HuH-7.5 (cell line): ENCODE data around the gene TGFBR3.
A peak's percentile ranks its signal among the peaks of the same experiment; 100 is the strongest.

ENCODE experiments used
- DNase-seq: peaks from one replicate; pipeline ENCODE4 v3.0.0; 2011; ENCODE audit warnings: low spot score

The TGFBR3 gene

GRCh38 chr1:91754816-91755580 lies 131.0 kb downstream of the TGFBR3 start:
- DNase-seq: no peak

- no peak for DNase-seq
Observed at GRCh38 chr1:91754348-91754747, 131.6 kb downstream of the TGFBR3 start.

- DNase-seq: no peak
Observed at GRCh38 chr1:91753878-91754277, 132.1 kb downstream of the TGFBR3 start.

- no peak for DNase-seq
Observed at GRCh38 chr1:91752324-91752723, 133.6 kb downstream of the TGFBR3 start.

GRCh38 chr1:91751275-91751674 lies 134.7 kb downstream of the TGFBR3 start:
- DNase-seq: no peak

- no peak for DNase-seq
Observed at GRCh38 chr1:91750398-91750996, 135.5 kb downstream of the TGFBR3 start.

GRCh38 chr1:91749788-91750231 lies 136.1 kb downstream of the TGFBR3 start:
- DNase-seq: no peak

GRCh38 chr1:91747666-91748065 lies 138.3 kb downstream of the TGFBR3 start:
- DNase-seq: no peak

- DNase-seq: no peak
Observed at GRCh38 chr1:91746728-91747338, 139.1 kb downstream of the TGFBR3 start.

GRCh38 chr1:91745640-91746373 lies 140.1 kb downstream of the TGFBR3 start:
- no peak for DNase-seq

- DNase-seq: no peak
Observed at GRCh38 chr1:91744953-91745639, 140.9 kb downstream of the TGFBR3 start.

- DNase-seq: no peak
Observed at GRCh38 chr1:91742848-91743292, 143.1 kb downstream of the TGFBR3 start.

GRCh38 chr1:91741906-91742305 lies 144.0 kb downstream of the TGFBR3 start:
- DNase-seq: no peak

GRCh38 chr1:91741301-91741700 lies 144.7 kb downstream of the TGFBR3 start:
- DNase-seq: no peak

GRCh38 chr1:91737650-91738049 lies 148.3 kb downstream of the TGFBR3 start:
- DNase-seq: no peak

GRCh38 chr1:91736715-91737615 lies 149.0 kb downstream of the TGFBR3 start:
- peak; percentile 49 for DNase-seq

GRCh38 chr1:91736146-91736714 lies 149.7 kb downstream of the TGFBR3 start:
- no peak for DNase-seq

GRCh38 chr1:91735266-91735845 lies 150.6 kb downstream of the TGFBR3 start:
- DNase-seq: no peak

- DNase-seq: no peak
Observed at GRCh38 chr1:91734761-91735160, 151.2 kb downstream of the TGFBR3 start.

- no peak for DNase-seq
Observed at GRCh38 chr1:91733108-91733710, 152.7 kb downstream of the TGFBR3 start.
